AG04449 (cell line): ENCODE data around the gene APOBEC3B.
"Not testable (repeated sequence)": the region's sequence is repeated elsewhere in the genome, so short reads cannot be mapped to it uniquely, and the experiment has no call there.

Experiments used
- CTCF ChIA-PET: fragments of 350-600 bp; formaldehyde crosslinking; extraction: SDS; loops from one replicate; lab custom pipeline; 2021; ENCODE audit warnings: antibody characterized with exemption; lab: Yijun Ruan, JAX
- POLR2A ChIA-PET: fragments of 400-600, 350-600 bp; formaldehyde crosslinking; extraction: SDS; loops from one replicate; lab custom pipeline; 2020; ENCODE audit warnings: antibody characterized with exemption, inconsistent platforms; lab: Yijun Ruan, JAX
- DNase-seq: peaks from one replicate; pipeline ENCODE4 v3.0.0-alpha.2; 2010; ENCODE audit warnings: low read depth, low spot score
- H3K4me3 ChIP-seq: 2 replicates; pipeline ENCODE4 v1.5.1; 2011; ENCODE audit warnings: low read depth, mild to moderate bottlenecking, control low read depth, low read length
- CTCF ChIP-seq: IDR thresholded peaks from one replicate; pipeline ENCODE4 v1.5.1; 2011; ENCODE audit warnings: mild to moderate bottlenecking, moderate library complexity, low read length, control low read depth, inconsistent platforms; ENCODE audit not compliant: insufficient read depth; ENCODE audit errors: missing control alignments

The APOBEC3B gene

DNA sequence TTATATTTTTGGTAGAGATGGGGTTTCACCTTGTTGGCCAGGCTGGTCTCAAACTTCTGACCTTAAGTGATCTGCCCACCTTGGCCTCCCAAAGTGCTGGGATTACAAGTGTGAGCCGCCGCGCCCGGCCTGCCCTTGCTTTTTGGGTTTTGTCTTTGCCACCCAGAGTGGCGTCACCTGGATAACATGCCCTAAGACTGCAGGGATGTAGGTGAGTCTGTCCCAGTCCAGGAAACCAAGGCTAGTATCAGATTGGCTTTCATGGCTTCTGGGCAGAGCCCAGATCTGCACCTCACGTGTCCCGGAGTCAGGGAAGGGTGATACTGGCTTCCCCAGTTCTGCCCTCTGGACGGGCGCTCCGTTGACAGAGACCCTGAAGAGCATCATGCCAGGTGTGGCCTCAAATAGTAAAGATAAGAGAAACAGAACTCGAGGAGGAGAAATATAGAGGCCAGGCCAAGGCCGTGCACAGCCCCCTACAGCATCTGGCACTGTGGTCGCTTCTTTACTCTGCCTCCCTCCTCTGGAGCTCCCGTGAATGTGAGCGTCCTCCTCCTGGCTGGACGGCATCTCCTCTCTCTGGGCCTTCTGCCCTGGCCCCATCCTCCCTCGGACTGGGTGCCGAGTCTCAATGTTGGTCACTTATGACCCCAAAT, 7.8 kb upstream of the APOBEC3B start:
- no peak overlapping the region for H3K4me3 ChIP-seq
- POLR2A ChIA-PET, result no interaction called here
- DNase-seq, result no peak
- TF ChIP-seq CTCF, result no peak
- CTCF ChIA-PET, result interaction anchor here (1.0 to 4.2 kb wide), 13 partner anchors 10 to 205 kb away, joined by 3 to 22 read pairs (median 4); partner anchors contain the start of gene APOBEC3B

DNA sequence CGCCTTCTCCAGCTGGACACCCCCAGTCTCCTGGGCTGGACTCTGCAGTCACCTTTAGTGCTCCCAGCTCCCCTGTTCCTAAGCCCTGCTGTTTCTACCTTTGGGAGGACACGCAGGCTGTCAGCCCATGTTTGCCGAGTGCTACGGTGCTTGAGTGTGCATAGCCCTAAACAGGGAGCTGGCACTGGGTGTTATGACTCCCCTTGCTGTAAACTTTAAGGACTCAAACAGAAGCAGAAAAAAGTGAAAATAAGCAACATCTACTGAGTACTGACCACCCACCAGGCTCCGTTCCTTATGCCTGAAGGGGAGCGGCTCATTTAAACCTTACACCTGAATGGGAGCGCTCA, 7.3 kb upstream of the APOBEC3B start:
- H3K4me3 ChIP-seq, result no peak overlapping the region
- ChIA-PET POLR2A (no interaction called here), CTCF (interaction anchor here (1.2 to 4.2 kb wide), 6 partner anchors 9 to 205 kb away, joined by 4 to 22 read pairs (median 8); partner anchors contain the start of gene APOBEC3B)
- DNase-seq, result no peak
- TF ChIP-seq CTCF, result no peak

DNA sequence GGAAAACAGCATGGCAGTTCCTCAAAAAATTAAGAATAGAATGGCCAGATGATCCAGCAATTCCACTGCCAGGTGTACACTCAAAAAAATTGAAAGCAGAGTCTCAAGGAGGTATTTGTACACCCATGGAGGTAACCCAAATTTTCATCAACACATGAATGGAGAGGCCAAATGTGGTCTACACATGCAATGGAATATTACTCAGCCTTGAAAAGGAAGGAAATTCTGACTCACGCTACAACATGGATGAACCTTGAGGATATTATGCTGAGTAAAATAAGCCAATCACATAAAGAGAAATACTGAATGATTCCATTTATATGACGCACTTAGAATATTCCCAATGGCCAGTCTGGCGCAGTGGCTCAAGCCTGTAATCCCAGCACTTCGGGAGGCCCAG, 4.9 kb upstream of the APOBEC3B start:
- DNase-seq, POLR2A ChIA-PET, H3K4me3 ChIP-seq: not testable (repeated sequence)
- CTCF ChIA-PET, result interaction anchor here (4.2 kb wide), 1 partner anchor 107 kb away, joined by 22 read pairs; no protein-coding TSS in a partner anchor

GRCh38 chr22:38980587-38980986, 1.6 kb upstream of the APOBEC3B start:
- CTCF ChIA-PET, result interaction anchor here (0.7 to 4.2 kb wide), 6 partner anchors 10 to 1025 kb away, joined by 3 to 22 read pairs (median 4); no protein-coding TSS in a partner anchor
- H3K4me3 ChIP-seq, POLR2A ChIA-PET, DNase-seq: not testable (repeated sequence)

- POLR2A ChIA-PET, result no interaction called here
- TF ChIP-seq CTCF, result peak; percentile 10
- no peak for DNase-seq
- H3K4me3 ChIP-seq, result no peak overlapping the region
- CTCF ChIA-PET, result interaction anchor here (0.7 to 4.2 kb wide), 7 partner anchors 7 to 1025 kb away, joined by 3 to 22 read pairs (median 5); no protein-coding TSS in a partner anchor
Observed at GRCh38 chr22:38981005-38981991, 849 bp upstream of the APOBEC3B start.

DNA sequence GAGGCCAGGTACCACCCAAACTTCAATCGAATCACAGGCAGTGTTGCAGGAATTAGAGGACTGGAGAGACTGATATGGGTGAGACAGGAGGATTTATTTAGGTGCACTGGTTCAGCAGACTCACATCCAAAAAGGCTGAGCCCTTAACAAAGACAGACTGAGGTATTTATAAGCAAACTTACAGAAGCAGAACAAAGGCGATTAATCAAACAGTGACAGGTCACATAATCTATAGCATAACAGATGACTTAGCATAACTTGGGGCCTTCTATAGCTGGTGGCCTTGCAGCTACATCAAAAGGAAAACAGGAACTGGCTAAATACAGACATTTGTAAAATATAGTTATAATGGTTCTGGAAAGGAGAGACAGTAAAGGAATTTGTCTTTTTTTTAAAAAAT, 2.1 kb downstream of the APOBEC3B start:
- DNase-seq, result no peak
- no peak overlapping the region for H3K4me3 ChIP-seq
- no peak for TF ChIP-seq CTCF
- POLR2A ChIA-PET, result no interaction called here
- CTCF ChIA-PET, result interaction anchor here (0.9 to 4.2 kb wide), 4 partner anchors 10 to 137 kb away, joined by 3 to 22 read pairs (median 16); no protein-coding TSS in a partner anchor

DNA sequence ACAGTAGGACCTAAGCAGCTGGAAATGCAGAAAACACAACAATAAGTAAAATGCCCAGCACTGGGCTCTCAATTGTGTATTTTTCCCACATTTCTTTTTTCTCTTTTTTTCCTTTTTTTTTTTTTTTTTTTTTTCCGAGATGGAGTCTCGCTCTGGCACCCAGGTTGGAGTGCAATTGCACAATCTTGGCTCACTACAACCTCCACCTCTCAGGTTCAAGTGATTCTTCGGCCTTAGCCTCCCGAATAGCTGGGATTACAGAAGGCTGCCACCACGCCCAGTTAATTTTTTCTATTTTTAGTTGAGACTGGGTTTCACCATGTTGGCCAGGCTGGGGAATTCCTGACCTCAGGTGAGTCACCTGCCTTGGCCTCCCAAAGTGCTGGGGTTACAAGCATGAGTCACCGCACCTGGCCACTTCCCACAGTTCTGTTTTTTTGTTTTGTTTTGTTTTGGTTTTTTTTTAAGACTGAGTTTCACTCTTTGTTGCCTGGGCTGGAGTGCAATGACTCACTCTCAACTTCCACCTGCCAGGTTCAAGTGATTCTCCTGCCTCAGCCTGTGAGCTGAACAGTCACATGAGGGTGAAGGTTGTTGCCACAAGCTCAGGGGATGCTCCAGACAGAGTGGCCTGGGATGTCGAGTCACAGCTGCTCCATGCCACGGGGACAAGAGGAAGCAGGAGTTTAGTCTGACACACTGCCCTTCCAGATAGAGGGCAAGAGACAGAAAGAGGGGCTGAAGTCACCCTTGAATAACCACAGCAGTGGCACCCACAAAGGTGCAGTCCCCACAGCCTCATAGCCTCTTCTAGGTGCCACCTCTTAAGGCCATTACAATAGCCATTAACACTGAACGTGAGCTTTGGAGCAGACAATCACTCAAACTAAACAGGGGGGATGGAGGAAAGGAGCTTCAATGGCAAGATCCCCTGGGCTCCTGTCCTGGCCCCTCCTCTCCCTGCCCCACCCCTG, 2.9 kb downstream of the APOBEC3B start:
- POLR2A ChIA-PET, result interaction anchor here (0.7 kb wide), 1 partner anchor 1385 kb away, joined by 3 read pairs; the partner anchor contains the start of gene SGSM3
- DNase-seq, H3K4me3 ChIP-seq: not testable (repeated sequence)
- CTCF ChIA-PET, result interaction anchor here (0.9 to 4.2 kb wide), 4 partner anchors 11 to 136 kb away, joined by 3 to 21 read pairs (median 7); no protein-coding TSS in a partner anchor
